Right renal cortex interstitium (tissue), 3 donors: Measurements from ENCODE around the gene FBXL7. TPM values are rescaled to one million over a fixed set of nuclear protein-coding genes. Genes with fewer than 3 reads are reported as not detected.

Experiments used
- DNase-seq, 3 donors: peaks; one replicate each; pipeline ENCODE4 v3.0.0-alpha.2; 2013; ENCODE audit warnings: low read depth in 3 of 3, low spot score in 2 of 3
- polyA plus RNA-seq, 3 donors: library from polyadenylated mRNA; unstranded; fragments of 120-200 nt; gene quantifications; one replicate each; pipeline ENCODE4 v1.2.1, GENCODE V29; 2013; ENCODE audit not compliant: insufficient read length in 3 of 3

Gene FBXL7
- polyA plus RNA-seq, 3 donors: 23.9 to 28.7 (median 24.8) TPM

DNA sequence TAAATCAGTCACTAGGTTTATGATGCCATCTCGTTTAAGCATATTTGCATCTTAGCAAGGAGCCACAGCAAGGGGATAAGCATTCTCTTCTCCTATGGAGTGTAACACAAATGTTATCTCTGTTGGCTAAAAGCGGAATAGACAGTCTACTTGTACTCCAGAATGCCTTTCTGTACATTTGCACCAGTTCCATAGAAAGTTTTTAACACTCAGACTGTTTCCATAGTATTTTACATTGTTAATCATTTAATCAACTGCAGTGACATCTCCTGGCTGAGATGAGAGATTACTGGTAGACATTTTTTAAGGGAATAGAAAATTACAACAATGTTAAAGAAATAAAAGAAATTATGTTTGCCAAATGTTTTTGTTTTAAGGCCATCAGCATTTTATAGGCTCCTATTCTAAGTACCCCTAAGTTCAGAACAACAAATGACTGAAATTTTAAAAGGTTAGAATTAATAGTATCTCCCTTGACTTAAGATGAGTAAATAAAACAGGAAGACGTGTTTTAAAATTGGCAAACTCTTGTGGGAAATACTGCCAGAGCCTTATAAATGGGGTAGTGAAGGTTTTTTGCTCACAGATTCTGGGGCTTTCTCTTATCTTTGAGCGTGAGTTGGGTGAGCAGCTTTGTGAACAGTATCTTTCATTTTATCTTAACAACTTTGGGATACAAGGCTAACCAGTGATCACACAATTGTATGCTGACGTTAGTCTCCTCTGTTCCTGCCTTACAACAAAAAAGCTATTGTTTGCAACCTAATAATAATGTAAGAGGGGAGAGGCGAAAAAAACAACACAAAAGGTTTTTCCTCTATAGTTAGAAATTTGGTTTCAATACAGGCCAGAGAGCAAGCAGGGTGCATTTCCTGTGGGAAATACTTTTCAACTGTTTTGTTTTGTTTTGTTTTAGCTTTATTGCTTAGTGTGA lies 294.3 kb downstream of the FBXL7 start:
- DNase-seq: no peak

DNA sequence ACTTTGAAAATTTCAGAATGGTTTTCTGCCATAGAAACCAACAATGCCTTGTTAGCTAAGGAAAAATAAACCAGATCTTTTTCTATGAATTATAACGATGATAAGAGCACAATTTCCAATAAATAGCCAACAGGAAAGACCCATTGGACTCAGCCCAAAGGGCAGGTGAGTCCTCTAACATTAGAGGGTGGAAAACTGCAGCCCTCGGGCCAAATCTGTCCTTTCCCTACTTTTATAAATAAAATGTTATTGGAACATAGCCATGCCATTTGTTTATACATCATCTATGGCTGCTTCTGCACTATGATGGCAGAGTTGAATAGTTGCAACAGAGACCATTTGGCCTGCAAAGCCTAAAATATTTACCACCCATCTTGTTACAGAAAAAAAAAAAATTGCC lies 296.1 kb downstream of the FBXL7 start:
- no peak for DNase-seq

DNA sequence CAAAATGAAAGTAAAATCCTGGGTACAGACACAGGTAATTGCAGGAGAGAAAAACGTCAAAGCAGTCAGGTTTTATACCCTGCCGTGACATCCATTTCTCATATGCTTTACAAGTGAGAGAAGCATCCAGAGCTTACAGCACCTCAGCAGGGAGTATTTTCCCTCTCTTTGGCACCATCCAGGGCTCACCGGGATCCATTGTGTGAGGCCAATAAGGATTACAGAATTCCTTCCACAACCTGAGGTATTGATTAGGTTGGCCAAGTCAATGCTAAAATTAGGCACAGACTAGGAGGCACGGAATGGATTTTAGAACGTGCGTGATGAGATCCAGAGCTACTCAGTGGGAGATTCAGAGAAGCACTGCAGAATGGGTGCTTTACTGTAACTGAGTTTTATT lies 296.6 kb downstream of the FBXL7 start:
- no peak for DNase-seq

DNA sequence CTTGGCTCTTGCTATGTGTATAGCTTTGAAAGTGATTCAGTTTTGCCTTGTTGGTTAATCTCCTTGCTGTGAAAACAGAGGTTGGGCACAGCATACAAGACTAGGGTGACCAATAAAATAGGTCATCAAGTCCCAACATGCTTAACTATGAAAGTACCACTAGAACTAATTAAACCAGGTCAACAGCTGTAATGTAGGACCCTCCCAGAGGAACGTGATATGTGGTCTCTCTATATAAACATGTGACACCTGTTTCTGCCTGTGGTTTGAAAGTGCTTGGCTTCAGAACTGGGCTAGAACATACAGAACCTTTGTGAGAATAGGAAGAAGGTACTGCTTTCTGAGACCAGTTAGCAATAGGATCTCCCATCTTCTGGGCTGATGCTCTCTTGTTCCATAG lies 297.1 kb downstream of the FBXL7 start:
- DNase-seq: no peak

DNA sequence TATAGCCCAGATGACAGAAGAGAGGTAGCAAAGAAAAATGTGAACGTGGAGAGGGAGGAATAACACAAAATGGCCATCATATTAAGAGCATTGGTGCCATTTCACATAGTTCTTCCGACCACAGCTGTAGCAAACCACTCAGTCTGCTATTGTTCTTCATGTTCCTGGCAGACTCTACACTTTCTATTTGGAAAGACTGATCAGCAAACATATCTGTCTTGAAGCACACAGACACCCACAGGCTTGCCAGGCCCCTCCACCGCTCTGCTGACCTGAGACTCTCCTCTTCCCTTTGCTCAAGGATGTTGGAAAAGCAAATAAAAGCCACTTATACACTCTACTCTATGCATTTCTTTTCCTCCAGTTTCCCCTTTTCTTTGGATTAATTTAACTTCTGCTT lies 298.0 kb downstream of the FBXL7 start:
- no peak for DNase-seq

DNA sequence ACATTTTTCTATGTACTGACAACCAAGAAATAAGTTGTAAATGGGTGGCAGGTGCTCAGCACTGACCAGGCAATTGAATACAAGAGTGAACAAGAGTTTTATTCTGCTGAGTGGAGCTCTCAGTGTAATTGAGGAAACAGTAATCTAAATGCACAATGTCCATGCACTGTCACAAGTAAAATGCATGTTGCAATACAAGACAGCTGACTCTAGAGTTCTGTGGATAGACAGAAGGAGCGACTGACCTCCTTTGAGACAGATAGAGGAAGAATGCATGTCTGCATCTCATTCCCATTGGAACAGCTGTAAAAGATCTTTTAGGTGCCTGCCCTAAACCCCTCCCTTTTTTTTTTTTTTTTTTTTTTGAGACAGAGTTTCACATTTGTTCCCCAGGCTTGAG lies 299.0 kb downstream of the FBXL7 start:
- DNase-seq: no peak

DNA sequence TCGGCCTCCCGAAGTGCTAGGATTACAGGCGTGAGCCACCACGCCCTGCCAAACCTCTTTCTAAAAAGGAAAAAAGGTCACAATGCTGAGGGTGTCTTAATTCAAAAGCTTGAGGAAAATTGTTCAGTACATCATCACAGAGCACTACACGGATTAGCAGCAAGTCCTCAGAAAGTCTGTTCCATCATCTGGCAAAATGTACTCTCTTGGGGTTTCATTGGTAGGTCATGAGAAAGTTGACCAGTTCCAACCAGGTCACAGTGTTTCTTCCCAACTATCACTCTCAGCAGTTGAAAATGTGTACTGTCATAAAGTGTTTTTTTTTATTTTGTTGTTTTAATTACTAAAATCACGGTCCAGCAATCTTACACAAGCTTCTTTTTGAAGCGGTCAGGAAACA lies 299.6 kb downstream of the FBXL7 start:
- DNase-seq: no peak

DNA sequence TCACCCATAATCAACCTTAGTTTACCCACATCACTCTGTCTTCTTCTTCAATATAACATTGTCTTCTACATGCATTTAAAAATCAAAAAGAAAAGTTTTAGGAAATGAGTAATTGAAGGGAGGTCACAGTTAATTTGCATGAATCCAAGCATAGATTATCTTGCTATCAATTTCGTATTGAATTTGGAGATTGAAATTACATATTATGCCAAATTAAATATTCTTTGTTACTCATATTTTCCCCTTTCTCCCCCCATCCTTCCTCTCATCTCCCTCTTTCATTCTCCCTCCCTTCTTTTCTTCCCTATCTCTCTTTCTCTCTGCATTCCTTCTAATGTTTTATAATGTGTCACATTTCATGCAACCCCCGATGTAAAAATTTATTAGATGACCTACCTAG lies 303.3 kb downstream of the FBXL7 start:
- DNase-seq: no peak

DNA sequence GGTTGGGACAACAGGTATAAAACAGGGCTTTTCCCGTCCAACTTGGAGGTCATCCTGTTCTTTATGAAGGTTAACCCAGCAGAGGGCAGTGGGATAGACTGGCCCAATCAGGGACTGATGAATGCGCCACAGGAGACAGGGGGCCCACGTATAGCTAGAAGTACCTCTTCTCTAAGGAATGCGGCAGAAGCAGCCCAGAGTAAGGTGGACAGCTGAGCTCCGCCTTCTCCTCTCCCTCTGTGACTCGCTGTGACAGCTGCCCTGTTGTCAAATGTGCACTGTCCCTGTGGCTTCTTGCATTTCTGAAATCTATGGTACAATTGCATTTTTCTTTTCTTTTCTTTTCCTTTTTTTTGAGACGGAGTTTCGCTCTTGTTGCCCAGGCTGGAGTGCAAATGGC lies 306.6 kb downstream of the FBXL7 start:
- no peak for DNase-seq

DNA sequence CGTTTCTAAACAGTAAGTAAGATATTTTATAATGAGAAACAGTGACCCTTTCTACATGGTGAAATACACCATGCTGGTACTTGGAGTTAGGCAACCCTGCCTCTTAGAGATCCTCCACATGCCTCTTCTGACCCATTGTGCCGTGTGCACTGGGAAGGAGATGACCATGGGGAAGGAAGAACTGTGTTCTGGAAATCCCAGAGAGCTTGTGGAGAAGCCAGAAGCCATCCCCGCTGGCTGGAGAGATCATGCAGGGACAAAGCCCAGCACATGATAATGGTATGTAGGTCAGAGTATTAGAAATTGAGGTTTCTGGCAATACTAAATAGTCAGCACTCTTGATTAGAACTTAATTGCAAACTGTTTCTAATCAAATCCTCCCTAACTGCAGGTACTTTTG lies 307.3 kb downstream of the FBXL7 start:
- no peak for DNase-seq

DNA sequence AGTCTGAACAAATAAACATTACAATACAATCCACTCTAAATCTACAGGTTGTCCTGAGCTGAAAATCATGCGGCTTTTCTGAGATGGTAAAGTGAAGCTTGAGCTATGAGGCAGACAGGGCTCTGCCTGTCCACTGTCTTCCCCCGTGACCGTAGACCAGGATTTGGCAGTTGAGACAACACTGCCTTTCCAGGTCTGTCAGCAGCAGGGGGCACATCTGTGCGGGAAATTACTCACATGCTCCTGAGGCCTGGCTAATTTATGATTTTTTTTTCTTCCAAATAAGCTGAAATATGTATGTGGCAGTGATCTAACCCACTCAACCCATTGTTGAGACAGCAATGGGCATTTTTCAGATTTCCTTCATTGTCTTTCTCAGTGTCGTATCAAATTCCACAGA lies 307.9 kb downstream of the FBXL7 start:
- no peak for DNase-seq

DNA sequence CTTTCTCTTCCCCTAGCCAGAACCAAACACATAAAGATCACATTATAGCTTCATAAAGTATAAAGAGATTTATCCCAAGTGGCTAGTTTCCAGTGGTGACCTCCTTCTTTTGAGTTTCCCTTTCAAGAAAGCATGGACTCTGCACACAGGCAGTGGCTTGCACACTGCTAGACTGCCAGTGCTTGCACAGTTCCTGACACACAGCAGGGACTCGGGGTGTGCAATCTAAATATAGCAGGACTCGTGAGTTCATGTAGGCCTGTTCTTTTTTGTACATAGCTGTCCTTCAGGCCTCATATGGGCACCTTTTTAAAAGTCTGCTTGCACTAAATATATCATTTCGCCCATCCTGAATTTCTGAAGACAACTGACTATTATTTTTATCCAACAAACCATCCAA lies 308.6 kb downstream of the FBXL7 start:
- DNase-seq: no peak

DNA sequence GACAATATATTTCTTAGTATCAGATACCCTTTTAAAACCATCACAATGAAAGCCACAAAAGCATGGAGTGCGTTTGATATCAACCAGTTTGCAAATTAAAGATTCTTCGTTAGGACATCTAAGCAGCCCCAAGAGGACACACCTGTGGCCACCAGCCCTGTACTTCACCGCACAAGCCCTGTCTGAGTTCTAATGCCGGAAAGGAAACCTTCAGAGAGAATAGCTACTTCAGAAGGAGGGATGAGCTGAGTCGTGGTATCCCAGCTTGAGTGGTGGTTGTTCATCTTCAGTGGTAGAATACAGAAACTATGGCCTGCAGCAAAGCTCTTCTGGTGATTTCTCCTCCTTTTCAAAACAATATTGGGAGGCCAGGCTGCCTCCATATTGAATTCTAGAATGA lies 319.6 kb downstream of the FBXL7 start:
- no peak for DNase-seq

DNA sequence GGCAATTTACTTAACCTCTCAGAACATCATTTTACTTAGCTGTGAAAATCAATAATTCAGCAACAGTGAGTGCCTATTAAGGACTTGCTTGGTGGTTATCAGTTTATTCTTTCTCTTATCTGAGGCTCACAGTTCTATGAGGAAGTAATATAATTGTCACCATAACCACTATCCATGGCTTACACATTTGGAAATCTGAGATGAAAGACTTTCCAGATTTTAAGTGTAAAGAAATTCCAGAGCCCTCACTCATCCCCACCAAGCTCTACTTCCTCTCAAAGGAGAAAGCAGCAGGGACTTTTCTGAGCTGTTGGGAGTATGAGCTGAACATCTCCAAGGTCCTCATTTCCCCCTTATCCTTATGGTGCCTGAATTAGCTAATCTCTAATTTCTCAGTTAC lies 321.5 kb downstream of the FBXL7 start:
- DNase-seq: no peak

DNA sequence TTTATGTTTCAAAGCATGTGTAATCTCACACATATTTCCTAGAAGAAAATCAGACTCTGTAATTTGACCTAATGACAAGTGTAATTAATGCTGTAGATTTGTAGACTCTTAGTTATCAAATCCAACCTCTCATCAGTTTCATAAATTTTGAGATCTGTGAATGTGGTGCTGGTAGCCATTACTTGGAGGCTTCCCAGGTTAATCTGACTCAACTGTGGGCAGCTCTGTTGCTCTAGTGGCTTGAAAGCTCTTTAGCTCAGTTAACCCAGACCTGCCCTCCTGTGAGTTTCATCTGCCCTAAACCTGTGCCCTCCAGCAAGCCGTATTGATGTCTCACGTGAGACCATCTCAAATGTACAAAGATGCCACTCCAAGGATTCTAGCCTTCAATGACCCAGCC lies 323.4 kb downstream of the FBXL7 start:
- no peak for DNase-seq

DNA sequence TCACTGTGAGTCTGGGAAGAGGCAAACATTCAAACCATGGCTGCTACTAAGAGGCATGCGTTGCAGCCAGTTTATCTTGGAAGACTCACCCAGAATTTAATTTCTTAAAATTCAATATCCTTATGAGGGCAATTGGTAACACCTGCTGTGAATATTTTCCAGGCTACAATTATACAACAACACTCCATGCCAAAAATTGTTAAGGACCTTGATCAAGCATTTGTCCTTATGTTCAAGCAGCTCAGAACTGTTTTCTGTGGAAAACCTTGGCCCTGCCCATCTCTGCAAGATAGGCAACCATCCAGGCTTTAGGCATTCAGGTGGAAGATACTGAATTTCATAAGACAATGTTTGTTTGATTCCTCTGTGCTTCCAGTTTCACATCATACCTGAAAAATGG lies 327.8 kb downstream of the FBXL7 start:
- no peak for DNase-seq

DNA sequence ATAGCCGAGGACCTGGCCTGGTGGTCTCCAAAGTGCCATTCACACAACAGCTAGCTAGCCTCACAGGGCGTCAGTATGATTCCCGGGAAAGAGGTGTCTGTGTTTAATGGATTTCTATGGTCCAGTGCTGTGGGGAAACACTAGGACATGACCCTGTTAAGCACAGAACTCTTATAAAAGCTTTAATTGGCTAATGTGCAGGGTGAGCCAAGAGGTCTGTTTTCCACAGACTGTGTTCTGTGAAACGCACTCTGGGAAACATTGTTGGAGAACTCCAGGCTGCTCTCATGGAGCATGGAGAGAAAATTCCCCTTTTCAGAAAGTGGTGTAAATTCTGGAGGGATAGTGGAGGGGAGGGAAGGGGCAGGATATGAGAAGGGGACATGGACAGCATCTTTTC lies 331.4 kb downstream of the FBXL7 start:
- DNase-seq: no peak

DNA sequence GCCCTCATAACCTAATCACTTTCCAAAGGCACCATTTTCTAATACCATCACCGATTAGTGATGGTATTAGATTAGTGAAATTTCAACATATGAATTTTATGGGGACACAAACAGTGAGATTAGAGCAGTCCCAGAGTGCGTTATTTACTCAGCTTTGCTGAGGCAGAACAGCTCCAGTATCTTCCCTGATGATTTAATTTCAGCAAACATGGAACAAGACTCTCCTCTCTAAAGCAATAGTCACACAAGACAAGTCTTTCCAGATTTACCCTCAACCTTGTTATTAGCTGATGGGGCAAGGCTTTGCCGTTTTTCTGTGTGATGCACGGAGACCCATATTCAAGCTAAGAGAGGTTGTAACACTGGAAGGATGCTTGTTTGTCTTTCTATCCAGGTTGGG lies 333.4 kb downstream of the FBXL7 start:
- no peak for DNase-seq

DNA sequence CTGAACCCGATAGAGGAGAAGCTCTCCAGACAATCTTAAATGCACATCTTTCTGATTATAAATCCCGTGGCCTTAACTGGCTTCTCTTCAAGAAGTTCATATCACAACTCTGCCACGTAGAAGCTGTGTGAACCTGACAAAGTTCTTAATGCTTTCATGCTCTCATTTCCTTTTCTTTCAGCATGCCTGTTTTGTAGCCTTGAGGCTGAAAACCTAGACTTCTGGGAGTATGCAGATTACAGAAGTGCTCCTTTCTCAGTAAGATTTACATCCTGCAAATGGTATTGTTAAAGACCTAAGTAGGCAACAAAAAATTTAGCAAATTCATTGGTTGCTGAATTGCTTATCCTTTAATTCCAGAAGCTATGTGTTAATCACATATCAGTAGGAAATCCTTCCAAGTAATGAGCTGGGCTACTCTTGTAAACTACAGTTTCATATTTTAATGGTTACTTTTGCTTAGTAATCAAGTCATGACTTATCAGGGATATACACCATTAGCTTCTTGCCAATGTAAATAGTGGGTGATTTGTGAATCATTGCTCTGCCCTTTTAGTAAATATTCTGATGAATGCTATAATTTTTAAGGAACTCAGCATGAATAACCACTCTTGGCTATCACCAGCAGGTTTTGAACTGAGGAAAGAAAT lies 334.7 kb downstream of the FBXL7 start:
- DNase-seq: no peak

DNA sequence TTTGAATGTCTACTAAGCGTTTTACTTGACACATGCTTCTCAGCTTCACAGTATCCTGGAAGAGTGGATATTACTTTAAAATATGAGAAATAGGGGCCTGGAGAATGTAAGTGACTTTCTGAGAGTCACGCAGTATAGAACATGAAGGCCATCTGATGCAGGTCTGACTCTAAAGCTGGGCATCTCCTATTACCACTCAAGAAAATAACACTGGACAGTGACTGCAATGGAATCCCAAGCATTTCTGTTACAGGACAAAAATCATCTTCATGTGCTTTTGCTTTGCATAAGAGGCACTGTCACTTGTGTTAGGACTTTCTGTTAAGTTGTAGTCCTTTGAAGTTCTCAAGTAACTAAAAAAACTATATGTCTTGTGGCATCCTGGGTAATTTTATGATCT lies 335.5 kb downstream of the FBXL7 start:
- no peak for DNase-seq

DNA sequence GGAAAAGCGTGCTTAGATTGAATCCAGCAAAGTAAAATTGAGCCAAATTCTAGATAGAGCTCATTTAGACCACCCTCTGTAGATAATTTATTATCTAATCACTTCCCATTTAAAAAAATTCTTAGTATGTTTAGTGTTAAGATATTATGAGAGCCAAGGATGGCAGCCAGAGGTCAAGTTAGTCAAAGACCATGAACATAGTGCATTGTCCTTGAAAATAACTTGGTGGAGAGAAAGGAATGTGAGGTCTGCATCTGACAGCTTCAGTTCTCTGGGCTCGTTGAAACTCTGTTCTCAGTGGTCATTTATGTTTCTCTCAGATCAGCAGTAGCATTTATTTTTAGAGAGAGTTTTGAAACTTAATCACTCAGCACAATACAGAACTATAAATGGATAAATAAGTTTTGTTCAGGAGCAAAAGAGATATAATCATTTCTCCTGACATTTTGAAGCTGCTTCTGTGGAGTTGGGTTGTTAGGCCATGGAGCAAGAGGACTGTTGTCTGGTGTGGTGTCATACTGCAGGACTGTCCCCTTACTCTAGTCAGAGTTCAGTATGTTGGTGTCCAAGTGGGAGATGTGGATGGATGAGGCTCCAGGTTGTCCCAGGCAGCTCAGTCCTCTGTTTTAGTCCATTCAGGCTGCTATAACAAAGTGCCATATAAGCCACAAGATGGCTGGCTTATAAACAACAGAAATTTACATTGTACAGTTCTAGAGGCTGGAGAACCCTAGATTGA lies 337.7 kb downstream of the FBXL7 start:
- no peak for DNase-seq

DNA sequence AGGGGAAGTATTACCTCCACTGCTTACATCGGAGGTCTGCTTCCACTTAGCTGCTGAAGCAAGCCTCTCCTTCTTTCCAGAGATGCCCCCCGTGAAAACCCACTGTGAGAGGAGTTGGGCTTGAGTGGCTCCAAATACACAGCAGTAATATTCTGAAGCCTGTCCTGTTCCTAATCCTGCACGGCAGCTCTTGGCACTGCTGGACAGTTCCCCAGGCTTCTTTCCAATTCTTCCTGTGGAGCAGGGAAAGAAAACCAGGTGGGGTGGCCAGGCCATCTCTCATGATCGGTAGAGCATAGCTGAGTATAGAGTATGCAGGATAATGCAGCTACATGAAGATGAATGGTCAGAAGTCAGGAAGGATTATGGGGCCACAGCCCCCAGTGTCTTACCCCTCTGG lies 344.3 kb downstream of the FBXL7 start:
- DNase-seq: no peak
